OCI-M2 (cell line): ENCODE data around the gene ERP44.
"Not testable (repeated sequence)": the region's sequence is repeated elsewhere in the genome, so short reads cannot be mapped to it uniquely, and the experiment has no call there.

Experiments used
- DNase-seq: peaks from one replicate; lab custom pipeline; 2025; ENCODE audit not compliant: unreplicated experiment; lab: John Stamatoyannopoulos, UW

Gene ERP44

DNA sequence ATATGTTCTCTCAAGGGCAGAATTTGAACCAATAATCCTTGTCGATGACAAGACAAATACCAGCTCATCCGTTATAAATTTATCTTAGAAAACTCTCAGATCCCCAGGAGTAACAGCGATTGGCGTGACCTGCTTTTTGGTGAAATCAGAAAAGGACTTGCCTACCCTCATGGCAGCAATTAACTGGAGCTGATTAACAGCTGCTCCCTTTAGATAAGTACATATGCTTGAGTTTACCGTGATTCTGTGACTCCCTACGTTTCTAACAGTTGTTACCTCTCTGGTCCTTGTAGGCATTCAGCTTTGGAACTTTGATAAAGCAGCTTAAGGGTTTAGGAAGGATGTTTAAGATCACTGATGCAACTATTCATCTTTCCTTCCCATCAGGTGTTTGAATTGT lies 2.8 kb upstream of the ERP44 start:
- no peak for DNase-seq

GRCh38 chr9:100100146-100100667 lies 1.4 kb upstream of the ERP44 start:
- DNase-seq: no peak

DNA sequence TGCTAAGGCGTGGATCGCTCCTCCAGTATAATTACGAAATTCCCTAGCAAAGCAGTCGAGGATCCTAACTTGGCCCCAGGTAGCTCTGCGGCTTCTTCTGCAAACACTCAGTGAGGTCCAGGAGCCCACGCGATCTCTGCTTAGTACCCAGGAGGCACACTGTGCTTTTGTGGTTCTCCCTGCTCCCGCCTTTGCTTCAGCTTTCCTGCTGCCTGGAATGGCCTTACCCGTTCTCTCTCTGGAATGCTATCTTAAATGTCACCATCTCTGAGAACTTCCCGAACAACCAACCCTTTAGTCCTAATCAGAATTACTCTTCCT lies 882 bp upstream of the ERP44 start:
- DNase-seq: no peak

GRCh38 chr9:100098046-100098886 lies 534 bp downstream of the ERP44 start:
- no peak for DNase-seq

DNA sequence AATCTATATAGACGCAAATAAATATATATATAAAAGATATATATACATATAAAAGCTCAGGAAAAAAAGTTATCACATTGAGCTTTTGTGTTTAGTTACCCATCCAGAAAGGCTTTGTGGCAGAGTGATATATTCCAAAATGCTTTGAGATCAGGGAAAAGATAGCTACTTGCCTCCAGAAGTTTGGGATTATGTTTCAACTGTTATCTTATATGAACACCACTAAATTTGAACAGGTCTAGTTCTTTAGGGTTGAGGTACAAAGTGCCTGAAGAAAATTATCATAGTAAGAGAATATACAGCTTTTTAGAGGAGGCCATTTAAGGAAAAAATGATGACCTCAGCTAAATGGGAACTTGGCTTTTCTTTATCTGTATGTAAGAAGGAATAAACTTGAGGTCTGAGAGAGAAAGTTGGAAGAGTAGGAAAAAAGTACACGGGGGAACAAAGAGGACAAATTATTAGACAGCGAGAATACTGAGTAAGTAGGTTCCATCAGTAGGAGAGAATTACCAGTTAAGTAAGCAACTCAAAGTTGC lies 2.4 kb downstream of the ERP44 start:
- DNase-seq: no peak

GRCh38 chr9:100094411-100094810 lies 4.4 kb downstream of the ERP44 start:
- not testable (repeated sequence) for DNase-seq

DNA sequence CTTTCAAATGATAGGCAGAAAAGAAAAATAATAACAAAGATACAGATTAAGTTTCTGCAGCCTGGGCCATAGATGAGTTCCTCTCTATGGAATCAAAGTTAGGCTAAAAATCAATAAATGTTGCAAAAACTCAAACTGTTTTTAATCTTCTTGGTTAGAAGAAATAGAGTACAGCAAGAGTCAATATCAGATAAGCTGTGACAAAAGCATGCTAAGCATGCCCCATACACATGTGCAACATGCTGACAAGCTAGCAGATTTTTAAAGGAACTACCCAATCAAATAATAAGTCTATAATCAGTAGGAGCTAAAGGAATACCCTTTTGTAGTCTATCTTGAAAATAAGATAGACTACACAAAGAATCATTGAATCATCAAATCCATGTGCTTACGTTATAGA lies 6.7 kb downstream of the ERP44 start:
- DNase-seq: no peak

GRCh38 chr9:100091650-100092049 lies 7.2 kb downstream of the ERP44 start:
- no peak for DNase-seq

- no peak for DNase-seq
Measured at GRCh38 chr9:100090880-100091279, 7.9 kb downstream of the ERP44 start.

DNA sequence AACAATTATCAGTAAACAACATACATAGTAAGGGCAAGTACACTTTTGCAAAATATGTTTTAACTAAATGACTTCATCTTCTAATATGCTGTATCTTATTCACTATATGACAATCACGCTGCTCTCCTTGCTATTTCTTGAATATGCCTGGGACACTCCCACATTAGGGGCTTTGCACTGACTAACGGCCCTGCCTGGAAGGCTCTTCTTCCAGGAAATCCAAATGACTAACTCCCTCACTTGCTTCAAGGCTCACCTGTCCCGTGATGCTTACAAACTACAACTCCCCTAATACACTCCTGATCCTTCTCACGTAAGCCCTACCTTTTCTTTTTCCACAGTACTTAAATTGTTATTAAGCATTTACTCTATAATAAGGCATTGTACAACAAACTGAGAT lies 10.6 kb downstream of the ERP44 start:
- DNase-seq: no peak

- no peak for DNase-seq
Measured at GRCh38 chr9:100087218-100087617, 11.6 kb downstream of the ERP44 start.

- DNase-seq: no peak
Measured at GRCh38 chr9:100086097-100086635, 12.6 kb downstream of the ERP44 start.

DNA sequence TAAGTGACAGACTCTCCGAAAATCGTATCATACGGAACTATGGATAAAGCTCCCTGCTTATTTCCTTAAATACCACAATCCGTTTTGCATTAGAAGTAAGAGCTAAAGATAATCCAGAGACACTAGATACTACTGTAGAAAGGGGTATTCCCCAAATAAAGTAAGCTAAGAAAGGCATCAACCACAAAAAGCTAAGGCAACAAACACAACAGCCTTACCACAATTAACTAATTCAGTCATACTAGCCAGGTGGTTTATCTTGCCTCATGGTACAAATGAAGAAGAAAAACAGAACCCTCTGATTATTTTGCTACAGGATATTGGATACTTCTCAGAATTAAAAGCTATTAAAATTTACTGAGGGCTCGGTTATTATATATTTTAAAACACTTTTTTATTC lies 14.1 kb downstream of the ERP44 start:
- DNase-seq: no peak

DNA sequence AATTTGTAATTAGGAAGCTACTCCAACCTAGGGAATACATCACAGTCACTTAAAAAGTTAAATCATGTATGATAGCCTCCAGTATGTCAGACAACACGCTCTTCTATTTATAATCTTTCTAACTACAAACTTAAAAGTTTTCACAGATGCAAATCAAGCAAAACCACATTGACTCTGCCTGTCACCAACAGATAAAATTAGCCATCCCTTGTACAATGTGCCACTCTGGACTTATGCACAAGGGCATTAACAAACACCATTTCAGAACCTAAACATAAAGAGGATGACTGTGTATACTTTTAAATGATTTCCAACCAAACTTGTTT lies 14.7 kb downstream of the ERP44 start:
- no peak for DNase-seq

DNA sequence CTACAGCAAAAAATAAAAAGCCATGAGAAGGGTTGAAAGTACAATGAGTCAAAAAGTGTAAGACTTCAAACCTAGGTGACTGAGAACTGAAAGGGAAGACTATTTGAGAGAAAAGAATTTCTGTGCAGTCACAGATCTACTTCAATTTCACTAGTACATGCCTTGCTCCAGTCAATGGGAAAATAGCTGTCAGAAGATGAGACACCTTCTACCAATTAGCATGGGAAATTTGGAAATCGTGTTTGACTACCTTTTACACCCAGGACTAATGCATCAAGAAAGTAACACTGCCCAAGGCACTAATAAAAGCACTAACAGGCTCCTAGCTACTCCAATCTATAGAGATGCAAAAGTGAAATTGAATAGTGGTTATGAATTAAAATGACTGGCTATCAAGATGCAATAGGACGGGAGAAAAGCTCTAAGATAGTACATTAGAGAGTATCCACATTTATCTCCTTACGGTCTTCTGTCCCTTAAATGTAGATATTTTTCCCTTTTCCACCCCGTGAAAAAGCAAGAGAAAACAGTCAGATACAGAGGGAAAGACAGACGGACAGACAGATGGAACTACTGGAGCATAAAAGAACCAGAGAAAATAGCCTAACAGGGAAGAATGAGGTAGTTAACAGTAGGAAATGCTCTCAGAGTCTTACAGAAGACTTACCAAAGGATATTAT lies 15.2 kb downstream of the ERP44 start:
- no peak for DNase-seq

DNA sequence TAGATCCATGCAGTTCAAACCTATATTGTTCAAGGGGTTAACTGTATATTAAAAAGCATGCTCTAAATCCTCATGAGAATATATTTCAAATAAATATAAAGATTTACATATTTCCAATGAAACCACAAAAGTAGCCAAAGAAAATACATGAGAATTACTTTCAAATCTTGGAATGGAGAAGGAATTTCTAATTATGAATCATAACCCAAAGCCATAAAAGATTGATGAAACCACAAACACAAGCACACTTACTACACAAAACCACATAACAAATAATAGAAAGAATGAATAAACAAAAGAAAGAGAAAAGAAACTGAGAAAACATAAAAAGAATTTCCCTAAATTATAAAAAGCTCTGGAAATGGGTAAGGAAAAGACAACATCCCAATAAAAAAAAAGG lies 16.0 kb downstream of the ERP44 start:
- DNase-seq: no peak

DNA sequence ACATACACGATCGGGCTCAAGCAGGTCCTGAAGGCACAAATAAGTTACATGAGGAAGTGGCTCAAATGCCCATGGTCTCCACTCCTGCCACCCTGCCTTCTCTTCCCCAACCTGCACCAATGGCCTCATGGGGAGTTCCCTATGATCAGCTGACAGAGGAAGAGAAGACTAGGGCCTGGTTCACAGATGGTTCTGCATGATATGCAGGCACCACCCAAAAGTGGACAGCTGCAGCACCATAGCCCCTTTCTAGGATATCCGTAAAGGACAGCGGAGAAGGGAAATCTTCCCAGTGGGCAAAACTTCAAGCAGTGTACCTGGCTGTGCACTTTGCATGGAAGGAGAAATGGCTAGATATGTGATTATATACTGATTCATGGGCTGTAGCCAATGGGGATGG lies 22.5 kb downstream of the ERP44 start:
- DNase-seq: not testable (repeated sequence)

GRCh38 chr9:100074989-100075388 lies 23.8 kb downstream of the ERP44 start:
- DNase-seq: no peak

- DNase-seq: no peak
Measured at GRCh38 chr9:100074093-100074492, 24.7 kb downstream of the ERP44 start.

- no peak for DNase-seq
Measured at GRCh38 chr9:100072805-100073204, 26.0 kb downstream of the ERP44 start.

DNA sequence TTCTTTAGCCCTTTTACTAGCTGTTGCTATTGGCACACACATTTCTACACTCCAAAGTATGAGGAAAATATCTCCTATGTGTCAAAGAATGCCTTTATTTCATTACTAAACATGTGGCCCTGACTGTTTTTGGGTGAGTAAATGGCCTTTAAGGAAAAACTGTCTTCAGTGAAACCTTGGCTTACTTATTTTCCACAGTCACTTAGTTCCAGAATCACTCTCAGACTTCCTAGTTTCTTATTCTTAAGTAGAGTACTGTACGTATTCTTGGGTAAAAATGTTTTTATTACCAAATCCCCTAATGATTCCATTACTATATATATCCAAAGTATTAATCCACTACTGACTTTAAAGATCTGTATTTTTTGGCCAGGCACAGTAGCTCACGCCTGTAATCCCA lies 27.5 kb downstream of the ERP44 start:
- DNase-seq: no peak
